HG03280 (cell line): ENCODE results near the gene RCSD1.
"Not testable (repeated sequence)": the region's sequence is repeated elsewhere in the genome, so short reads cannot be mapped to it uniquely, and the experiment has no call there.

ENCODE experiments used
- ATAC-seq: cut with Tn5 transposase; IDR thresholded peaks from one replicate; pipeline ENCODE4 v1.9.1; 2021; ENCODE audit warnings: mild to moderate bottlenecking, moderate library complexity; ENCODE audit not compliant: unreplicated experiment

The RCSD1 gene

DNA sequence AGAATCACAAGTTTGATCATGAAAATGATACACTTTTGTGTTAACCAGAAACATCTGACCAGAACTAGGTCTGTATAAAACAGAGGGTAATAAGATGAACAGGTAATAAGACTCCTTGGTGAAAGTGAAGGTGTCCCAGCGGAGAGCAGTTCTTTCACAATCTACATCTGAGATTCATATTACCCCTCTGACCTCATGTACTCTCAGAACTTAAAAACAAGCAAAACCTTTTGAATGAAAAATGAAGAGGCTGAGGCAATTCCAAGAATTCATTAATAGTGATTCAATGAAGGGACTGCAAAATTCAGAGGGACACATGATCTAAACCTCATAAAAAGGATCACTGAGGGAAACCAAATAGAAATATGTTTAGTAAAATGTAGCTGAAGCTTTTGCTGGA is 80.8 kb downstream of the RCSD1 start:
- no peak for ATAC-seq

DNA sequence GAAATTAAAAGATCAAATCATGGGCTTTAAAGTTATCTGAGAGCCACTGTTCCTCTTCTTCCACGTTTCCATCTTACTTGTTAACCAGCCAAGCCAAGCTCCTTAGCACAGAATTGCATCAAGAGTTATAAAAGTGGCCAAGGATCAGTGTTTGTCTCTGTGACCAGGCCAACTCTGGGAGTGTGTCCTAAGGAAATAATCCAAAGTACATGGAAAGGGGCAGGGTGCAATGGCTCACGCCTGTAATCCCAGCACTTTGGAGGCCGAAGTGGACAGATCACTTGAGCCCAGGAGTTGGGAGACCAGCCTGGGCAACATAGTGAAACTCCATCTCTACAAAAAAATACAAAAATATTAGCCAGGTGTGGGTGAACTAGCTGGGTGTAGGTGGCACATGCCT is 81.8 kb downstream of the RCSD1 start:
- ATAC-seq: no peak

DNA sequence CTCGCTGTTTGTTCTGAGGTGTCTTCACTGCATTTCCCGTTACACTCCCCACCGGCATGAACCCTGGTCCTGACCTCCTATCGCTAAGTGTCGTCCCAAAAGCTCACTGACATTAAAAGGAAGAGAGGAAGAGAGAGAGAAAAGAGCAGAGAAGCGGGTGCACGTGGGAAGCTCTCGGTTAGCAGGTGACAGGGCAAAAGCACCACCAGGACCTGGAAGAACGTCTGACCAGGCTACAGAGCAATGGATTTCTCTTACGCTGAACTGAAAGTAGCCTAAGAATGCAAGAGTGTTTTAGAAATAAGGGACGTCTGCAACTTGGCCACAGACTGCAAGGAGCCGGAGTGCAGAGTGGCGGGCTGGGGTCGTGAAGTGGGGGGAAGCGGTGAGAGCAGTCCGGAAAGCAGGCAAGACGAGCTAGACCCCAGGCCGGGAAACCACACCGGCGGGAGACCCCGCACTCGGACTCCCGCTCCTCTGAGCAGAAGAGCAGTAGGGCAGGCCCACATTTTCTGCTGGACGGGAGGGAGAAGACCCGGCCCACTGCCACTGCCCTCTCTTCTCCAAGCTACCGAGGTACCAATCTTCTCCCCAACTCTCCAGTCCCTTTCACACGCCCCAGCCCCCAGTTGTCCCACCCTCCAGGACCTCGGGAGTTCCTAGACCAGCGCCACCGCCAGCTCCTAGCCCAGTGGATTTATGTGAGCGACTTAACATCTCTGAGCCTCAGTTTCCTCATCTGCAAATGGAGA is 83.5 kb downstream of the RCSD1 start:
- no peak for ATAC-seq

DNA sequence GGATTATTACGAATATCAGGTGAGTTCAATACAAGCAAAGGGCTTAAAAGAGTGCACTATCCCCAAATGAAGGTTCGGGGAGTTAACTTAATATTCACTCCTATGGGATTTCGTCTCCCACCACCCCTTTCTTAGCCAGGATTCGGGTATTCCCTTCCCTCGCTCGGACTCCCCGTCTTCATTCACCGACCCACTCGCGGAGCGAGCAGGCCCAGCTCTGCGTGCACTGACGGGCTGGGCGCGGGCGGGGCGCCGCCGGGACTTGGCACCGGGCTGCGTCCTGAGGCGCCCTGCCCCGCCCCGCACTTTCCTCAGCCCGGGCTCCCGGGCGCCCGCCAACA is 84.0 kb downstream of the RCSD1 start:
- ATAC-seq: peak; percentile 55

DNA sequence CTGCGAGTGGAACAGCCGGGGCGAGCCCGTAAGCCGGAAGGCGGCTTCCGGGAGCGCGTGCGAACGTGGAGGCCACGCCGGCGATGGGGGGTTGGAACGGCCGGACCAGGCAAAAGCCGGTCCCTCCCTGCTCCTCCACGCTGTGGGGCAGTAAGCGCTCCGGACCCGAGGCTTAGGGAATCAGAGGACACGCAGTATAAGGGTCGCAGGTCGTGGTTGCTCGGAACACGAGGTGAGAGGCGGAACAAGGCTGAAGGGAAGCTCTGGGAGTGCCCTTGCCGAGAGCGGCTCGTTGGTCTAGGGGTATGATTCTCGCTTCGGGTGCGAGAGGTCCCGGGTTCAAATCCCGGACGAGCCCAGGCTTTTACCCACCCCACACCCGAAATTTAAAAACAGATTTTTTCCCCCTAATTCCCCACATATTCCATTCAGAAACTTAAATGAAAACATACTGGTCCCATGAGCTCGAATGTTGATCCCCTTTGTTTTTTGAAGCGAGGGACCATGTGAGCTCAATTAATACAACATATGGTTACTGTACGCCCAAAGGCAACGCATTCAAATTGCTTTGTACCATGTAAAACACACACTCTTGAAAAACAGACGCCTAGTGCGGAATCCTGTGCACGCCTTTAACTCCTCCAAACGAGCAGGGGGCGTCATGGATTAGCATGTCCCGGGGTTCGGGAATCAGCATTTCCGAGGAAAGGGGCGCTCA is 84.6 kb downstream of the RCSD1 start:
- ATAC-seq: peak; percentile 52

DNA sequence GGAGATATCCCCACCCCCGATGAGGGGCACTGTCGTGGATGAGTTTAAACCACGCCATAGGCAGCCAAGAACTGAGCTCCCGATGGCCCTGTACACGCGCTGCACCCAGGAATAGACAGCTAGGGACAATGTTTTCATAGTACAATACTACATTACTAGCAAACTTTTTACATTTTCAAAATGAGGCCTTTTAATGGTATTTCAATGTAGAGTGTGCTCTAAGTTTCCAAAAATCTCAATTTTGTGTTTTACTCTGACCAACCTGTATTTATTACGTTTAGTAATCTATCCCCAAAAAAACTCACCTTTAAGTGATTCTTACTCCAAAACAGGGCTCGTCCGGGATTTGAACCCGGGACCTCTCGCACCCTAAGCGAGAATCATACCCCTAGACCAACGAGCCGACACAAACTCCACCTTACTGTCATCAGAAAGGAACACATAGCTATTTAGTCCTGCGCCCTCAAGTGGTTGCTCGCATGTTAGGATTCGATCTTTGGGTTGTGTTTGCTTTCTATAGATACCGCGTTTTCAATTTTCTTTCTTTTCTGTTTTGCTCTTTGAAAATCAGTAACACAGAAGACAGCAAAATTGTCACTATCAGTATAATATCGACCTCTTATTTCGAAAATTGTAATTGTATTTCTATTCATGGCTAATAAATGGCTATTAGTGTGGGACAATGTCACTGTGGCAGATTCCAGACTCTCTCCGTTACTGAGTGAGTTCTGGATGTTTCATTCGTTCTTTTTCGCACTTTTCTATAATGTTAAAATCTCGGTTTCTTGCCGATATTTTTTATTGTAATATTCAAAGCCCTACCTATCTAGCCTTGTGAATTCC is 85.3 kb downstream of the RCSD1 start:
- ATAC-seq: peak; percentile 45

DNA sequence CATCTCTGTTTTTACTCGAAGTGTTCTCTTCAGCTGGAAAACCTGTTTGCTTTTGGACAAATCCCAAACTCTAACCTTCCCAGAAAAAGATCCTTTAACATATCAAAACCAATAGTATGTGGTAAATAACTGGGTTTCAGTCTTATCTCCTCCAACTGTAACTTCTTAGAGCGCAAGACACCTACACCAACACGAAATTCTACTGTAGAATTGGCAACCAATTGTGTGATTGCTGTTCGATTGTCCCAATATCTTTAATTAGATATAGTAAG is 85.9 kb downstream of the RCSD1 start:
- ATAC-seq: no peak

DNA sequence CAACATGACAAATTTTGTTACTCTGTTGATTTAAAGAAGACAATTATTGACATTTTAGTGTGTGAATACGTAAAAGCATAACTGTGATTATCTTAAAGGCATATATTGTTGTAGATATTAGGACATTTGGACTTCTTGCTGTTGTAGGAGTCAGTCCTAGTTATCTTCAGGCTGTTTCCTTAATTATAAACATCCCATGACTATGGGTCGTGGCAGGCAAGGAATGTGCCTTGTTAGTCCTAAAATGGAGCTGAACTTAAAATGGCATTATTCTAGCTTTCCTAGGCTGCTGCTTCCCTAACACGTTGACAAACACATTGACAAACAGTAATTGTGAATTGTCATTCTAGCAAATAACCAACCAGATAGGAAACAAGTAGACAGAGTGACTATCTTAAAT is 87.3 kb downstream of the RCSD1 start:
- ATAC-seq: no peak

DNA sequence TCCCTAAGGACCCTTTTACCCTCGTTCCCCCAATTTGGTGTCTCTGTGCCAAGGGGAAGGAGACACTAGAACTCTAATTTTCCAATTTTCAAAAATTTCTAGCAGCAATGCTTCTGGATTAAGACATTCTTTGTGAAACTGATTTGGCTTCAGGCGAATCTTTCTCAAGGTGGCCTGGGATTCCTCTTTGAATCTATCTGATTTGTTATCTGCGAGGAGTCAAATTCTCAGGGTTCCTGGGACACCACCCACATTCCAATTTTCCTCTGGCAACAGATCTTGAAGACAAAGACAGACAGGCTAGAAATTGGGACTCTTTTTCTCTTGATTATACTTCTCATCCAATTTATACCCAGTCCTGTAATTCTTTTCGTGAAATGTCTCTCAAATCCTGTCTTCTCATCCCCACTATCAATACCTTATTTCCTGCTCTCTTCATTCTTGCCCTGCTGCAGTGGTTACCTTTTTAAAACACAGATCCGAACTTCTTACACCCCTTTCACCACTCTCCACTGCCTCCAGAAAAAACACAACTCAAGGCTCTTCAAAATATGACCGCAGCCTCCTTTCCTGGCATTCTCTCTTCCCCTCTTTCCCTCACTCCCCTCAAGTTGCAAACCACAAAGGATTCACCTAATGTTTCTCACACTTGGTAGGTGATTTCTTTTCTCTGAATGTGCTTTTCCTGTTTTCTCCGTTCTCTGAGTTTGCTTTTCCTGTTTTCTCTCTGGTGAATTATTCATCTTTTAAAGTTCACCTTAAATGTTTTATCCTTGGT is 89.1 kb downstream of the RCSD1 start:
- no peak for ATAC-seq

DNA sequence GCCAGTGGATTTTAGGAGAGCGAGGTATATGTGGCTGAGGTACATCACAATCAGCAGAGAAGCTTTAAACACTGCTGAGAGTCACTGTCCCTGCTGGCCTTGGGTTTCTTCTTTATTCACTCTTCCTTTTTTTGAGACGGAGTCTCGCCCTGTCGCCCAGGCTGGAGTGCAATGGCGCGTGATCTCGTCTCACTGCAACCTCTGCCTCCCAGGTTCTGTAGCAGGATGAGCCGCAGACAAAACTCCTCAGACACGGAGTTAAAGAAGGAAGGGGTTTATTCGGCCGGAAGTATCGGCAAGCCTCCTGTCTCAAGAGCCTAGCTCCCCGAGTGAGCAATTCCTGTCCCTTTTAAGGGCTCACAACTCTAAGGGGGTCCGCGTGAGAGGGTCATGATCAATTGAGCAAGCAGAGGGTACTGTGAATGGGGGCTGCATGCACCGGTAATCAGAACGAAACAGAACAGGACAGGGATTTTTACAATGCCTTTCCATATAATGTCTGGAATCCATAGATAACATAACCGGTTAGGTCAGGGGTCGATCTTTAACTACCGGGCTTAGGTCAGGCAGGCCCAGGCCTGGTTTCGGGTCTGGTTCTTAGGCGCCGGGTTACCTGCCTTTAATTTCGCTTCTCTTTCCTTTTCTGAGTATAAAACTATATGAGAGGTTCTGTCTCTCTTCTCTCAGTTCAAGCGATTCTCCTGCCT is 89.8 kb downstream of the RCSD1 start:
- ATAC-seq: not testable (repeated sequence)

DNA sequence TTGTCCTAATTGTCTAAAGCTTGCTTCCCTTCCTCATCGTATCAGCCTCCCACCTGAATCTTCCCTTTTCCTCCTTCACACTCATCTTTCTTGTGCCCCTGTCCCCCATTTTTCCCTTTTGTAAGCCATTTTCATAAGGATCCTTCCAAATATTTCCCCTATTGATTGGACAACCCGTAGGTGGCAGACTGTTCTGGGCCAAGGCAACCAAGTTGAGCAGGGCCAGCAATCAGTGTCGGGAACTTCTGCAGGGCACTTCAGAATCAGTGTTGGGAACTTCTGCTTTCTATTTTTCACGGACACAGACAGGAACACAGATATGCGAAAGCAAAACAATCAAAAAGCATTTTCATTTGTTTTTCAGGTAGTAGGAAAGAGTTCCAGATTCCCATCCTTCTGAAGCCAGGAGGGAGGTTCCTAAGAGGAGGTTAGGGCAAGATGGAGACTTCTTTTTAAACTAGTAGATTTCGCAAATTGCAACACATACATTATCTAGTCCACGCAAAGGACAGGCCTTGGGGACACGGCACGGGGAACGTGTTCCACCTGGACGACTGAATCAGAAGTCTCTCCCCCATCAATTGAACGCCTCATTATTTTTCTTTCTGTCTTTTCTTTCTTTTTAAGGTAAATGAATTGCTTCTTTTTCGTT is 91.1 kb downstream of the RCSD1 start:
- ATAC-seq: no peak

DNA sequence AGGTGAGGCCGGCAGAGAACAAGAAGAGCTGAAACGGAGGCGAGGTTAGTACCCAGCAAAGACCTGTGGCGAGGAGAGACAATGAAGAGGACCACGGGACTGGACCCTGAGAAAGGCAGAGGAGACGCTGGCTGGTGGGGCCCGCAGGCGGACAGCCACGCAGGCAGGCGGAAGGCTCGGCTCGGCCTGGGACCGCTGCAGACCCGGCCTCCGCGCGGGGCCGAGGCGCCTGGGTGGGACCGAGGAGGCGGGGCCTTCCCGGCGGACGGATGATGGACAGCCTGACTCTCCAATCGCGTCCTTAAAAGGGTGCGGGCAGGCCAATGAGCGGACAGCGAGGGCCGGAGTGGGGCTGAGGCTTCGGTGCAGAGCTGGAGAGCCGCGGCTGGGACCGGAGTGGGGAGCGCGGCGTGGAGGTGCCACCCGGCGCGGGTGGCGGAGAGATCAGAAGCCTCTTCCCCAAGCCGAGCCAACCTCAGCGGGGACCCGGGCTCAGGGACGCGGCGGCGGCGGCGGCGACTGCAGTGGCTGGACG is 91.7 kb downstream of the RCSD1 start, which contains the start of gene MPZL1:
Gene MPZL1, plus strand, starts transcription at position 366 of the 535 bp plus-strand sequence. CDS start 170 bp downstream, outside the sequence.
- ATAC-seq: peak; percentile 91

DNA sequence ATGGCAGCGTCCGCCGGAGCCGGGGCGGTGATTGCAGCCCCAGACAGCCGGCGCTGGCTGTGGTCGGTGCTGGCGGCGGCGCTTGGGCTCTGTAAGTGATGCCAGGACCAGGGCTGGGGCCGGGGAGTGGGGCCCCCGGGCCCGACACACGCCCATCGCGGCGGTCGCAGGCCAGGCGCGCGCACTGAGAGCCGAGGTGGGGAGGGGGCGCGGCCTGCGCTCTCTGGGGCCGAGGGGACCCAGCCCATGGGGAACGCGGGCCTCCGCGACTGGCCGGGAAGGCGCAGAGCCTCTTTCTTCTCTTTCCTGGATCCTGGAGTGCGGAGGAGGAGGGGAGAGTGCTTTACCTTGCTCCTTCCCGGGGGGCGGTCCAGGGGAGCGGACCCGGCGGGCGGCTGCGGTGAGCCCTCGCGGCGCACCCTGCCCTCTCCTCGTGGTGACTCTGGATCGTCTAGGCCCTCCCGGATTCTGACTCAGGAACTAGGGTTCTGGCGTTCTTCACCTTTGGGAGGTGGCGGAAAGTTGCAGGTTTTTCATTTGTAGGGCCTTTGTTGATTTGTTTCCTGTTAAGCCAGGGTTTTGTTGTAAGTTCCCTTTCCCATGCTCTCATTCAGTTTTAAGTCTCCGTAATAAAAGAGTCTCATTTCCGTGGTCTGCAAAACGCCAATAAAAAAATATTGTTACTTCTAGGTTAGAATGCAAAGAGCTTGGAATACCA is 92.3 kb downstream of the RCSD1 start:
- ATAC-seq: peak; percentile 27

DNA sequence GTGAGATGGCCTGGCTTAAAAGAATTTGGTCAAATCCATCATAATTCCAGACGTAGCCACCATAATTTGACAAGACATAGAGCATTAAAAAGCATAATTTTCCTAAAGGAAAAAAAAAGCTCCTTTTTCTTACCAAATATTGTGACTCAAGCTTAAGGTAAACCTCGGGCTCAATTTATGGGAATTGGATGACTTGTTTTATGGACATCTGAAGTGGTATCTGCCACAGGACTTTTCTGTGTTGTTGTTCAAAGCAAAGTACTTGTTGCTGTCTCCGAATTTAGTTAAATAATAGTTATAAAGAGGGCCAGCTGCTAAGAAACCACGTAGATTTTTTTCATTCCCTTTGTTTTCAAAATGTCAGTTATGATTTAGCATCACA is 92.8 kb downstream of the RCSD1 start:
- ATAC-seq: no peak

DNA sequence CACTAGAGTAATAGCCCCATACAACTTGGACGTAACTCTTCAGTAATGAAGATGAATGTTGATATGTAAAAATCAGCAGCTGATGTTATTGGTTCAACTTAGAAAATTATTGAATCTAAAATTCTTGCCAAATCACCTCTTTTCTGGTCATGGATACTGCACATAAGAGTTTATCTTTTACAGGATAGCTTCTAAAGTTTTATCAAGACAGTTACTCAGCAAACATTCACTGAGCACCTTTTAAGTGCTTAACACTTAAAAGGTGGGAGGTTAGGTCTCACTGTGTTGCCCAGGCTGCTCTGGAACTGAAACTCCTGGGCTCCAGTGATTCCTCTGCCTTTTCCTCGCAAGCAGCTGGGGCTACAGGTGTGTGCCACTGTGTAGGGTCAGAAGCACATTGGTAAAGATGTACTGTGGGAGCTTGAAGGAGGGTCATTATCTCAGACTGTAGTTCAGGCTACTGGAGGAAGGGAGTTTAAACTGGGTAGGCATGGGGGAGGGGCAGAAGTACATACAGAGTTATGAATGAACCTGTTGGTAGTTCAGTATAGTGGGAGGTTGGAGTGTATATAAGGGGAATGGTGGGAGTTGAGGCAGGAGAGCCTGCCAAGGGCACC is 93.8 kb downstream of the RCSD1 start:
- ATAC-seq: no peak

DNA sequence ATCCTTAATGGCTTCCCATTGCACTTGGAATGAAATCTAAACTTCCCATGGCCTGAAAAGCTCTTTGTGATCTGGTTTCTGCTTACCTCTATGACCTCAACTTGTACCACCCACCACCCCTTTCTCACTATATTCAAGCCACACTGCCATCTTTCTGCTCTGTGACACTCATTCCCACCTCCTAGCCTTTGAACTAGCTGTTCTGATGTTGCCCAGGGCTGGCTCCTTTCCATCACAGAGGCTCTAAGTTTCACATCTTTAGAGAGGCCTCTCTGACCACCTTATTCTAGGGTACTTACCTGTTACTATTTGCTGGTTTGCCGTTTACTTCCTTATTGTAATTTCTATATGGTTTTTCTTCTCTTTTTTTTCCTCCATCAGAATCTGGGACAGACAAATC is 96.0 kb downstream of the RCSD1 start:
- ATAC-seq: no peak

DNA sequence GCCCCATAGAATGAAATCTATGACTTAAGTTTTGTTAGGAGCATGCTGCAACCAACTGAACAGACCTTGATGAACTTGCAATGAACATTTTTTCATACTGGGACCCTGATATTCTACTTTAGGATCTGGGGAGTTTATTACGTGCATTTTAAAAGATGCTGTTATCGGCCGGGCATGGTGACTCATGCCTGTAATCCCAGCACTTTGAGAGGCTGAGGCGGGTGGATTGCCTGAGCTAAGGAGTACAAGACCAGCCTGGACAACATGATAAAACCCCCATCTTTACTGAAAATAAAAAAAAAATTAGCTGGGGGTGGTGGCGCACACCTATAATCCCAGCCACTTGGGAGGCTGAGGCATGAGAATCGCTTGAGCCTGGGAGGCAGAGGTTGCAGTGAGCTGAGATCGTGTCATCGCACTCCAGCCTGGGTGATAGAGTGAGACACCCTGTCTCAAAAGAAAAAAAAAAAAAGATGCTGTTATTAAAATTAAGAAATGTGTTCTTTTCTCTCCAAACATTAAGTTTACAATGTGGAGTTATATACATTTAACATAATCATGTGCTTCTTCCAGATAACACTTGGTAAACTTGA is 98.9 kb downstream of the RCSD1 start:
- ATAC-seq: no peak

DNA sequence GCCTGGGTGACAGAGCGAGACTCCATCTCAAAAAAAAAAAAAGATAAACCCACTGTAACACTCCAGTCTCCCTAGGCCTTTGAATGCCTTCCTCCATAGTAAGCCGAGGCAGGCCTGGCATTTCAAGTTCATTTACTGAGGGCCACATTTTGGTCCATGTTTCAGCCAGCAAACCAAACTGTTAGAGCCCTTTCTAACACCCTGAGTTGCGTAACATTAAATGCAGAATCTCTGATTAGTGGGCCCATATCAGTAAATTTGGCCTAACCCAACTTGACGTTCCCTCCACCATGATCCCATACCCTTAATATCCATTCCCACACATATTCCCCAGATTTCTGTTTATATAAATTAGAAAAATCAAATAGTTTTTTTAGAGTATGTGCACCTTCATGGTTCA is 104.2 kb downstream of the RCSD1 start:
- ATAC-seq: no peak
